ENCODE data around the gene SCT.

DNA sequence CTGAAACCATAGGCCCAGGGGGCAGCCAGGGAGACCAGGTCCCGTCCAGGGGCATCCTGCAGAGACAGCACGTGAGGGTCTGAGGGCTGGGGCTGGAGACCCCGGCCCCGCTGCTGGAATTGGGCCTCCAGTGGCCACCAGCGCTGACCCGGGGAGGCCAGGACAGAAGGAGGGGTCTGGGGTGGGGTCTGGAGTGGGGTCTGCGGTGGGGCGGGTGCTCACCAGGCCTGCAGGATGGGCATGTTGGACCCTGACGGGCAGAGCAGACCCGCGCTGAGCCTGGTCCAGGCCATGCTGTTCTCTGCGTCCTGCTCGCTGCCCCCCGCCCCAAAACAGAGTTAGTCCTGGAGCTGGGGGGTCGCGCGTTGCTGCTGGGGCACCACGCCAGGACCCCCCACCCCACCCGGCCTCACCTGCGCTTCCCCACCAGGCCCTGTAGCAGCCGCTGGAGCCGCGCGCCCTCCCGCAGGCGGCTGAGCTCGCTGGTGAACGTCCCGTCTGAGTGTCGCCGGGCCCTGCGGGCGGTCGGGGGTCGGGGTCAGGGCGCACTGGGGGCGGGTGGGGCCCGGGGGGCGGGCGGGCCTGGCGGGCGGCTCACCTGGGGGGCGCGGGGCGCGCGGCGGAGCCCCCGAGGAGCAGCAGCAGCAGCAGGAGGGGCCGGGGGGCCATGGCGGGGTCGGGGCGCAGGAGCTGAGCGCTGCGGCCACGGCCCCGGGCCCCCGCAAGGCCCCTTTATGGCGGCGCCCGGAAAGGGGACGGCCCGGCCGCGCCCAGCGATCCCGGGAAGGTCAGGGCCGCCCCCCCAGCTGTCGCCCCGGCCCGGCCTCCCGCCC, at the start of gene SCT:
- TF ChIP-seq EZH2 (IDR thresholded peaks at IDR 0.05; ENCODE audit: low read depth, unreplicated experiment) (no peak), POLR2AphosphoS5 (IDR thresholded peaks at IDR 0.05; ENCODE audit: low read depth) (no peak), CREB1 (CRISPR knock-in tag; IDR thresholded peaks at IDR 0.05; ENCODE audit: low read depth) (no peak), NANOG (IDR thresholded peaks at IDR 0.05; ENCODE audit: borderline replicate concordance) (no peak), EZH2phosphoT487 (IDR thresholded peaks at IDR 0.05; ENCODE audit: unreplicated experiment) (no peak), ZNF331 (CRISPR knock-in tag; IDR thresholded peaks at IDR 0.05; ENCODE audit: low read depth) (no peak), JUNB (IDR thresholded peaks at IDR 0.05; ENCODE audit: unreplicated experiment) (no peak), STAT1 (IDR thresholded peaks at IDR 0.05; ENCODE audit: unreplicated experiment) (no peak), ZNF114 (CRISPR knock-in tag; IDR thresholded peaks at IDR 0.05) (no peak)
- TF ChIP-seq, protein P1, sequence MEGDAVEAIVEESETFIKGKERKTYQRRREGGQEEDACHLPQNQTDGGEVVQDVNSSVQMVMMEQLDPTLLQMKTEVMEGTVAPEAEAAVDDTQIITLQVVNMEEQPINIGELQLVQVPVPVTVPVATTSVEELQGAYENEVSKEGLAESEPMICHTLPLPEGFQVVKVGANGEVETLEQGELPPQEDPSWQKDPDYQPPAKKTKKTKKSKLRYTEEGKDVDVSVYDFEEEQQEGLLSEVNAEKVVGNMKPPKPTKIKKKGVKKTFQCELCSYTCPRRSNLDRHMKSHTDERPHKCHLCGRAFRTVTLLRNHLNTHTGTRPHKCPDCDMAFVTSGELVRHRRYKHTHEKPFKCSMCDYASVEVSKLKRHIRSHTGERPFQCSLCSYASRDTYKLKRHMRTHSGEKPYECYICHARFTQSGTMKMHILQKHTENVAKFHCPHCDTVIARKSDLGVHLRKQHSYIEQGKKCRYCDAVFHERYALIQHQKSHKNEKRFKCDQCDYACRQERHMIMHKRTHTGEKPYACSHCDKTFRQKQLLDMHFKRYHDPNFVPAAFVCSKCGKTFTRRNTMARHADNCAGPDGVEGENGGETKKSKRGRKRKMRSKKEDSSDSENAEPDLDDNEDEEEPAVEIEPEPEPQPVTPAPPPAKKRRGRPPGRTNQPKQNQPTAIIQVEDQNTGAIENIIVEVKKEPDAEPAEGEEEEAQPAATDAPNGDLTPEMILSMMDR (conservative IDR thresholded peaks at IDR 0.05; ENCODE audit: low read depth in 2 of 2) = no peak
- TF ChIP-seq, protein P2, sequence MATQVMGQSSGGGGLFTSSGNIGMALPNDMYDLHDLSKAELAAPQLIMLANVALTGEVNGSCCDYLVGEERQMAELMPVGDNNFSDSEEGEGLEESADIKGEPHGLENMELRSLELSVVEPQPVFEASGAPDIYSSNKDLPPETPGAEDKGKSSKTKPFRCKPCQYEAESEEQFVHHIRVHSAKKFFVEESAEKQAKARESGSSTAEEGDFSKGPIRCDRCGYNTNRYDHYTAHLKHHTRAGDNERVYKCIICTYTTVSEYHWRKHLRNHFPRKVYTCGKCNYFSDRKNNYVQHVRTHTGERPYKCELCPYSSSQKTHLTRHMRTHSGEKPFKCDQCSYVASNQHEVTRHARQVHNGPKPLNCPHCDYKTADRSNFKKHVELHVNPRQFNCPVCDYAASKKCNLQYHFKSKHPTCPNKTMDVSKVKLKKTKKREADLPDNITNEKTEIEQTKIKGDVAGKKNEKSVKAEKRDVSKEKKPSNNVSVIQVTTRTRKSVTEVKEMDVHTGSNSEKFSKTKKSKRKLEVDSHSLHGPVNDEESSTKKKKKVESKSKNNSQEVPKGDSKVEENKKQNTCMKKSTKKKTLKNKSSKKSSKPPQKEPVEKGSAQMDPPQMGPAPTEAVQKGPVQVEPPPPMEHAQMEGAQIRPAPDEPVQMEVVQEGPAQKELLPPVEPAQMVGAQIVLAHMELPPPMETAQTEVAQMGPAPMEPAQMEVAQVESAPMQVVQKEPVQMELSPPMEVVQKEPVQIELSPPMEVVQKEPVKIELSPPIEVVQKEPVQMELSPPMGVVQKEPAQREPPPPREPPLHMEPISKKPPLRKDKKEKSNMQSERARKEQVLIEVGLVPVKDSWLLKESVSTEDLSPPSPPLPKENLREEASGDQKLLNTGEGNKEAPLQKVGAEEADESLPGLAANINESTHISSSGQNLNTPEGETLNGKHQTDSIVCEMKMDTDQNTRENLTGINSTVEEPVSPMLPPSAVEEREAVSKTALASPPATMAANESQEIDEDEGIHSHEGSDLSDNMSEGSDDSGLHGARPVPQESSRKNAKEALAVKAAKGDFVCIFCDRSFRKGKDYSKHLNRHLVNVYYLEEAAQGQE (IDR thresholded peaks at IDR 0.05; ENCODE audit: unreplicated experiment) = no peak
- TF ChIP-seq, protein P3, sequence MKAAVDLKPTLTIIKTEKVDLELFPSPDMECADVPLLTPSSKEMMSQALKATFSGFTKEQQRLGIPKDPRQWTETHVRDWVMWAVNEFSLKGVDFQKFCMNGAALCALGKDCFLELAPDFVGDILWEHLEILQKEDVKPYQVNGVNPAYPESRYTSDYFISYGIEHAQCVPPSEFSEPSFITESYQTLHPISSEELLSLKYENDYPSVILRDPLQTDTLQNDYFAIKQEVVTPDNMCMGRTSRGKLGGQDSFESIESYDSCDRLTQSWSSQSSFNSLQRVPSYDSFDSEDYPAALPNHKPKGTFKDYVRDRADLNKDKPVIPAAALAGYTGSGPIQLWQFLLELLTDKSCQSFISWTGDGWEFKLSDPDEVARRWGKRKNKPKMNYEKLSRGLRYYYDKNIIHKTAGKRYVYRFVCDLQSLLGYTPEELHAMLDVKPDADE (IDR thresholded peaks at IDR 0.05) = no peak
- TF ChIP-seq, protein P4, sequence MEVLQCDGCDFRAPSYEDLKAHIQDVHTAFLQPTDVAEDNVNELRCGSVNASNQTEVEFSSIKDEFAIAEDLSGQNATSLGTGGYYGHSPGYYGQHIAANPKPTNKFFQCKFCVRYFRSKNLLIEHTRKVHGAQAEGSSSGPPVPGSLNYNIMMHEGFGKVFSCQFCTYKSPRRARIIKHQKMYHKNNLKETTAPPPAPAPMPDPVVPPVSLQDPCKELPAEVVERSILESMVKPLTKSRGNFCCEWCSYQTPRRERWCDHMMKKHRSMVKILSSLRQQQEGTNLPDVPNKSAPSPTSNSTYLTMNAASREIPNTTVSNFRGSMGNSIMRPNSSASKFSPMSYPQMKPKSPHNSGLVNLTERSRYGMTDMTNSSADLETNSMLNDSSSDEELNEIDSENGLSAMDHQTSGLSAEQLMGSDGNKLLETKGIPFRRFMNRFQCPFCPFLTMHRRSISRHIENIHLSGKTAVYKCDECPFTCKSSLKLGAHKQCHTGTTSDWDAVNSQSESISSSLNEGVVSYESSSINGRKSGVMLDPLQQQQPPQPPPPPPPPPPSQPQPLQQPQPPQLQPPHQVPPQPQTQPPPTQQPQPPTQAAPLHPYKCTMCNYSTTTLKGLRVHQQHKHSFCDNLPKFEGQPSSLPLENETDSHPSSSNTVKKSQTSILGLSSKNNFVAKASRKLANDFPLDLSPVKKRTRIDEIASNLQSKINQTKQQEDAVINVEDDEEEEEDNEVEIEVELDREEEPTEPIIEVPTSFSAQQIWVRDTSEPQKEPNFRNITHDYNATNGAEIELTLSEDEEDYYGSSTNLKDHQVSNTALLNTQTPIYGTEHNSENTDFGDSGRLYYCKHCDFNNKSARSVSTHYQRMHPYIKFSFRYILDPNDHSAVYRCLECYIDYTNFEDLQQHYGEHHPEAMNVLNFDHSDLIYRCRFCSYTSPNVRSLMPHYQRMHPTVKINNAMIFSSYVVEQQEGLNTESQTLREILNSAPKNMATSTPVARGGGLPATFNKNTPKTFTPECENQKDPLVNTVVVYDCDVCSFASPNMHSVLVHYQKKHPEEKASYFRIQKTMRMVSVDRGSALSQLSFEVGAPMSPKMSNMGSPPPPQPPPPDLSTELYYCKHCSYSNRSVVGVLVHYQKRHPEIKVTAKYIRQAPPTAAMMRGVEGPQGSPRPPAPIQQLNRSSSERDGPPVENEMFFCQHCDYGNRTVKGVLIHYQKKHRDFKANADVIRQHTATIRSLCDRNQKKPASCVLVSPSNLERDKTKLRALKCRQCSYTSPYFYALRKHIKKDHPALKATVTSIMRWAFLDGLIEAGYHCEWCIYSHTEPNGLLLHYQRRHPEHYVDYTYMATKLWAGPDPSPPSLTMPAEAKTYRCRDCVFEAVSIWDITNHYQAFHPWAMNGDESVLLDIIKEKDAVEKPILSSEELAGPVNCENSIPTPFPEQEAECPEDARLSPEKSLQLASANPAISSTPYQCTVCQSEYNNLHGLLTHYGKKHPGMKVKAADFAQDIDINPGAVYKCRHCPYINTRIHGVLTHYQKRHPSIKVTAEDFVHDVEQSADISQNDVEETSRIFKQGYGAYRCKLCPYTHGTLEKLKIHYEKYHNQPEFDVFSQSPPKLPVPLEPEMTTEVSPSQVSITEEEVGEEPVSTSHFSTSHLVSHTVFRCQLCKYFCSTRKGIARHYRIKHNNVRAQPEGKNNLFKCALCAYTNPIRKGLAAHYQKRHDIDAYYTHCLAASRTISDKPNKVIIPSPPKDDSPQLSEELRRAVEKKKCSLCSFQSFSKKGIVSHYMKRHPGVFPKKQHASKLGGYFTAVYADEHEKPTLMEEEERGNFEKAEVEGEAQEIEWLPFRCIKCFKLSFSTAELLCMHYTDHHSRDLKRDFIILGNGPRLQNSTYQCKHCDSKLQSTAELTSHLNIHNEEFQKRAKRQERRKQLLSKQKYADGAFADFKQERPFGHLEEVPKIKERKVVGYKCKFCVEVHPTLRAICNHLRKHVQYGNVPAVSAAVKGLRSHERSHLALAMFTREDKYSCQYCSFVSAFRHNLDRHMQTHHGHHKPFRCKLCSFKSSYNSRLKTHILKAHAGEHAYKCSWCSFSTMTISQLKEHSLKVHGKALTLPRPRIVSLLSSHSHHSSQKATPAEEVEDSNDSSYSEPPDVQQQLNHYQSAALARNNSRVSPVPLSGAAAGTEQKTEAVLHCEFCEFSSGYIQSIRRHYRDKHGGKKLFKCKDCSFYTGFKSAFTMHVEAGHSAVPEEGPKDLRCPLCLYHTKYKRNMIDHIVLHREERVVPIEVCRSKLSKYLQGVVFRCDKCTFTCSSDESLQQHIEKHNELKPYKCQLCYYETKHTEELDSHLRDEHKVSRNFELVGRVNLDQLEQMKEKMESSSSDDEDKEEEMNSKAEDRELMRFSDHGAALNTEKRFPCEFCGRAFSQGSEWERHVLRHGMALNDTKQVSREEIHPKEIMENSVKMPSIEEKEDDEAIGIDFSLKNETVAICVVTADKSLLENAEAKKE (CRISPR knock-in tag; IDR thresholded peaks at IDR 0.05) = no peak

Data from GM23338 (cell line).